Nephron (organoid): ENCODE data around the gene FAM118A.
A peak's percentile ranks its signal among the peaks of the same experiment; 100 is the strongest.
"Not testable (repeated sequence)": the region's sequence is repeated elsewhere in the genome, so short reads cannot be mapped to it uniquely, and the experiment has no call there.

Experiments used
- H3K27ac Mint-ChIP-seq, 3 experiments: 2 replicates each; pipeline ENCODE4 v1.8.0; 2020; ENCODE audit warnings: mixed read lengths in 3 of 3, mild to moderate bottlenecking in 2 of 3, moderate library complexity in 1 of 3
- H3K27me3 Mint-ChIP-seq: 2 replicates; pipeline ENCODE4 v1.8.0; 2021; ENCODE audit warnings: low read depth, mild to moderate bottlenecking, moderate library complexity, mixed read lengths
- H3K36me3 Mint-ChIP-seq: 2 replicates; pipeline ENCODE4 v1.8.0; 2020; ENCODE audit warnings: low read depth, mixed read lengths
- H3K4me1 Mint-ChIP-seq: 2 replicates; pipeline ENCODE4 v1.8.0; 2020; ENCODE audit warnings: mixed read lengths
- H3K4me3 Mint-ChIP-seq, 3 experiments: 2 replicates each; pipeline ENCODE4 v1.8.0; 2020; ENCODE audit warnings: mild to moderate bottlenecking in 3 of 3, mixed read lengths in 3 of 3, moderate library complexity in 2 of 3
- H3K9me3 Mint-ChIP-seq: 2 replicates; pipeline ENCODE4 v1.8.0; 2020; ENCODE audit warnings: mixed read lengths
- CTCF ChIP-seq, 3 experiments: fragments of 200-600 bp; sonication (generic); IDR thresholded peaks; one replicate each; pipeline ENCODE4 v1.5.0; 2021; ENCODE audit warnings: antibody characterized with exemption in 3 of 3; ENCODE audit not compliant: unreplicated experiment in 3 of 3

FAM118A gene

GRCh38 chr22:45309422-45310227 is at the start of gene FAM118A:
Gene FAM118A, plus strand, starts transcription at chr22:45309934. Its CDS starts 12,446 bp downstream, at chr22:45322380.
- TF ChIP-seq CTCF (IDR thresholded peaks at IDR 0.05; ENCODE audit: unreplicated experiment in 3 of 3) = peak in 1 of 3 experiments; percentile 13

GRCh38 chr22:45260395-45260759 is 49.4 kb upstream of the FAM118A start:
- not testable (repeated sequence) for H3K36me3 Mint-ChIP-seq, H3K9me3 Mint-ChIP-seq, H3K27ac Mint-ChIP-seq, H3K4me3 Mint-ChIP-seq
- H3K4me1 Mint-ChIP-seq = peaks cover 18% of the 10 kb centered on the region
- H3K27me3 Mint-ChIP-seq = peaks cover 16% of the 10 kb centered on the region

More at GRCh38 chr22:45309422-45310227, at the start of gene FAM118A:
- H3K4me1 Mint-ChIP-seq = peaks cover 28% of the 10 kb centered on the region
- peak within 1 kb of the TSS; percentile 81 to 90 (median 84) for H3K27ac Mint-ChIP-seq
- H3K36me3 Mint-ChIP-seq = peaks cover 5% of the 10 kb centered on the region
- peak within 1 kb of the TSS; percentile 86 to 90 (median 87) for H3K4me3 Mint-ChIP-seq
- H3K9me3 Mint-ChIP-seq = no peaks in the 10 kb centered on the region
- H3K27me3 Mint-ChIP-seq = no peaks in the 10 kb centered on the region

- Mint-ChIP-seq H3K27ac (no peak overlapping the region), H3K4me1 (peaks cover 19% of the 10 kb centered on the region), H3K9me3 (no peaks in the 10 kb centered on the region), H3K27me3 (peaks cover 16% of the 10 kb centered on the region), H3K4me3 (no peak overlapping the region), H3K36me3 (no peaks in the 10 kb centered on the region)
- TF ChIP-seq CTCF (IDR thresholded peaks at IDR 0.05; ENCODE audit: unreplicated experiment in 3 of 3) = no peak
Observed at GRCh38 chr22:45261407-45262088, 48.2 kb upstream of the FAM118A start.

- Mint-ChIP-seq H3K27me3 (peaks cover 13% of the 10 kb centered on the region), H3K9me3 (no peaks in the 10 kb centered on the region), H3K4me1 (peaks cover 24% of the 10 kb centered on the region)
Observed at GRCh38 chr22:45262195-45262930, 47.4 kb upstream of the FAM118A start.

GRCh38 chr22:45262931-45263462 is 46.7 kb upstream of the FAM118A start:
- TF ChIP-seq CTCF (IDR thresholded peaks at IDR 0.05; ENCODE audit: unreplicated experiment in 3 of 3) = no peak
- H3K27ac Mint-ChIP-seq = no peak overlapping the region
- no peaks in the 10 kb centered on the region for H3K36me3 Mint-ChIP-seq
- no peaks in the 10 kb centered on the region for H3K9me3 Mint-ChIP-seq
- peaks cover 24% of the 10 kb centered on the region for H3K4me1 Mint-ChIP-seq
- peaks cover 13% of the 10 kb centered on the region for H3K27me3 Mint-ChIP-seq
- H3K4me3 Mint-ChIP-seq = no peak overlapping the region

More at GRCh38 chr22:45262195-45262930, 47.4 kb upstream of the FAM118A start:
- H3K36me3 Mint-ChIP-seq = no peaks in the 10 kb centered on the region
- no peak overlapping the region for H3K27ac Mint-ChIP-seq
- TF ChIP-seq CTCF (IDR thresholded peaks at IDR 0.05; ENCODE audit: unreplicated experiment in 3 of 3) = no peak
- no peak overlapping the region for H3K4me3 Mint-ChIP-seq
